Measurements from ENCODE around the gene CACNA2D1.
"Not testable (repeated sequence)": the region's sequence is repeated elsewhere in the genome, so short reads cannot be mapped to it uniquely, and the experiment has no call there.

The CACNA2D1 gene

DNA sequence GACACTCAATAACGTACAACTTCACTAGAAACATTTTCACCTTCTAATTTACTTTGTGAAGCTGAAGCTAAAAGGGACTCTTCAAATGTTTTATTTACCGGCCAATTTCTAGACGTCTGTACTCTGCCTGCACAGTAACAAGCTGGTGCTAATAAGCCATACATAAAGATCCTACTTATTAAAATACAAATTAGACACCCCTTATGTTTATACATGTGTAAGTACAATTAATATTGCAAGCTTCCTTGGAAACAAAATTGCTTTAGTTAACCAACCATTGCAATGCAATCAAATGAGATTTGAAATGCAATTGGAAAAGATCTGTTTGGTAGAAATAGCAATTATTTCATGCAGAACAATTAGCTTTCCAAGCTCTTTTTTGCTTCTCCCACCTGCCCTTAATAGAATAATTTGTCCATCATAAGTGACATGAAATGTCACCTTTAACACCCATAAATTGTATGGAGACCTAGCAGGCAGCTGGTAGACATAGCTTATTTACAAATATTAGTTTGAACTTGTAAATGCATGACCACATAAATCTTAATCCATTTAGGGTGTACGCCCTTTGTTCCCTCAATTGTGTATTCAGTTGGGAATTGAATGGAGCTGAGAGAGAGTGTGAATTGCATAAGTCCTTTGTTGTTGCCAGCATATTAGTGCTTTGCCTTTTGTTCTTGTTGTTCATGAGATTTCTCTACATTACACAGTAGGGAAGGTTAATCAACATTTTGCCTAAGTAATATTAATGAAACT lies 277.1 kb downstream of the CACNA2D1 start:
- no peak for DNase-seq (ENCODE audit: low spot score)

DNA sequence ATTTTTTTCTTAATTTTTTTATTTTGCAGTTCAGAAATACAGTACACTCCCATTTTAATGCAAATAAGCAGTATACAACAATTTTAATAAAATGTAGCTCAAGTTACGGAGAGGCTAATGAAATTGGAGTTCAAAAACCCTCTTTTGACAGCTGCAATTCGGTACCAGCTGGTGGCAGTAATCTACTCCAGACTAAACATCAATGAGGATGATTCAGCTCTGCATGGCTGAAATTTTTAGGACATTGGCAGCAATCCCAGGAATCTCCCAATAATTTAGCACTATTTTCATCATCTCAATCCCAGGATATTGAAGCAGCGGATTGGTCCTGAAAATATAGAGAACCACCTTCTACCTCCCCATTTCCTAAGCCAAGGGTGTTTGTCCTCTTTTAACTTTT lies 278.8 kb downstream of the CACNA2D1 start:
- DNase-seq (ENCODE audit: low spot score): peak; percentile 32

DNA sequence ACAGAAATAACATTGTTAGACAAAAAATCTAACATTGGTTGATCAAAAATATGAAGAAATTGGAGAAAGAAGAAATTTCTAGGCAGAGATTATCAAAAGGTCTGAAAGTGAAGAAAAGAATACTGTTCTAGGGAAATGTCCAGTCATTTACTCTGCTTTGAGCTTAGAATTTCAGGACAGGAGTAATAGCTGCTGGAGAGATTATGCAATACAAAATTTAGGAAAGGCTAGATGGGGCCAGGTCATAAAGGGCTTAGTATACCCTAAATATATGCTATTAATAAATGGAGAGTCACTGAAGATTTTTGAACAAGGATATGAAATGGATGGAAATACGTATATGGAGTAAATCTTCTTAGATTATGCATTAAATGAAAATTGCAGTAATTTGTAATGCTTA lies 279.2 kb downstream of the CACNA2D1 start:
- no peak for DNase-seq (ENCODE audit: low spot score)

DNA sequence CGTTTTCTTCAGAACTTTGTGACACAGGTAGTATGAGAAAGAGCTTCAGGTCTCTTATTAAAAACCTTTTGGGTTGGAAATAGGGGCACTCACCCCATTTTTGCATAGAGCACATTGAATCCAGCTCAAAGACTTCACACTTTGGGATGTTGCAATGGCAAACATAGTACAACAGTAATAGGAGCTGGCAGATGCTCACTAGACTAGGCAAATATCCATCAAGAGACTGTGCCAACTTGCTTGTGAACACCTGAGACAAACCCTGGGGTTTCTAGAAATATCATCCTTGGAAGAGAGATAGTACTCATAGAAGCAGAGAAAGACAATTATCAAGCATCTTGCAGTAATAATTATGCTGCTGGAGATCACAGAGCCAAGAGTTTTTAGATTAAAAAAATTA lies 280.0 kb downstream of the CACNA2D1 start:
- no peak for DNase-seq (ENCODE audit: low spot score)

DNA sequence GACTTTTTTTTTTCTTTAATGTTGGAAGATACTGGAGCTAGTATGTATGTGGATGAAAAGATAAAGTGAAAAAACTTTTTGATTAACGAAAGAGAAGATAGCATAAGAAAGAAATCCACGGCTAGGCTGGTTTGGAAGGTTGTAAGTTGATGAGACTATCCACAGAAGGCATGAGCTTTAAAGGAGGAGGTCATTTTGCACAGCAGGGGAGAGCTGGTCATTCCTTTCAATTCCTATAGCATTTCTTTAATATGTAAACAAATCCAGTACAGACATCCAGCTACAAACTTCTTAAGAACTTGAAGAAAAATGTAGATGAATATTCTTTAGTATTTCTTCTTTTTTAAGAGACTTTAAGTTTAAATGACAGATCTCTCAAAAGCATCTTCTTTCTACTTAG lies 281.3 kb downstream of the CACNA2D1 start:
- DNase-seq (ENCODE audit: low spot score): no peak

DNA sequence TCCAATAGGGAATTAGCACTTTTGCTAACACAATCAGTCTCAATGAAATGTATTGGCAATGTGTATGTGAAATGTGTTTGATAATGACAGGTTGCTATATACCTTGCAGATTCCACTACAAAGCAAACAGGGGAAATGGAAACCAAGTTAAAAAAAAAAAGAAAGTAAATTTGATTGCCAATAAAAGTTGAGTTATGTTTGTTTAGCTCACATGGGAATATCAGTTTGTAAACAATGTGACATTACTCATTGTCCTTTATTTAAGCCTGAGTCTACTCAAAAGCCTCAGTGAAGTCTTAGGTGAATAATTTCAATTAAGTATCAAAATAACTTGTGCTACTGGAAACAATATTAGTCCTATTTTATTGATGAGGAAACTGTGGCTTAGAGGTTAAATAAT lies 285.2 kb downstream of the CACNA2D1 start:
- DNase-seq (ENCODE audit: low spot score): no peak

DNA sequence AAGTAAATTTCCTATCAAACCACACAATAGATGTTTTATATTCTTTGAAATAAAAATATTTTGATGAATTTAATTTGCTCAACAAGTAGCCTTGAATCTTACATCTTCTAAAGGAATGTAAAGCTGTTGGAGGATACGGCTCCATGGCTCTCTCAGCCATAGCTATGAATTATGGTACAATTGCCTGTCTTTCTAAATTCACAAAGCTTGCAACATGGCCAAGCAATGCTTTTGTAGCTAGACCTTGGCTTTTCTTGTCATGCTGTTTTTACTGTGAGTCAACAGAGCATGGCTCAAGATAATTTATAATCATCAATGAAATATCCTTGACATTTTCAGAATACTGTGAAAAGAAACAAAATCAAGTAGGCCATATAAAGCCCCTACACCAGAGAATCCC lies 286.7 kb downstream of the CACNA2D1 start:
- no peak for DNase-seq (ENCODE audit: low spot score)

DNA sequence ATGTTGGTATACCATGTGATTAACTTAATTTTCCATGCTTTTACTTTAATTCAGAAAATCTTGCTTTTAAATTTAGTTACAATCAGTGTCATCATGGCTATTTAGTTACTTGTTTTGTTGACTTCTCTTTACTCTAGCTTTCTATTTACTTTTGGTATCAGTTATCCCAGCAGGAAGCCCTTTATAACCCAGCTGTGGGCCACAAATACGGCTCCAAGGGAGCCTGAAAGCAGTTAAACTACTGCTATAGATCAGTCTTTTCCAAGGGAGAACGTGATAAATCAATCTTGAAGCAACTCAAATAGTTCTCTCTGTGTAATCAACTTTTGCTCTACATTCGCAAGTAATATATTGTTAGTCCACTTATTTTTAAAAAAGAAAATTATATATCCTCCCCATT lies 287.4 kb downstream of the CACNA2D1 start:
- no peak for DNase-seq (ENCODE audit: low spot score)

DNA sequence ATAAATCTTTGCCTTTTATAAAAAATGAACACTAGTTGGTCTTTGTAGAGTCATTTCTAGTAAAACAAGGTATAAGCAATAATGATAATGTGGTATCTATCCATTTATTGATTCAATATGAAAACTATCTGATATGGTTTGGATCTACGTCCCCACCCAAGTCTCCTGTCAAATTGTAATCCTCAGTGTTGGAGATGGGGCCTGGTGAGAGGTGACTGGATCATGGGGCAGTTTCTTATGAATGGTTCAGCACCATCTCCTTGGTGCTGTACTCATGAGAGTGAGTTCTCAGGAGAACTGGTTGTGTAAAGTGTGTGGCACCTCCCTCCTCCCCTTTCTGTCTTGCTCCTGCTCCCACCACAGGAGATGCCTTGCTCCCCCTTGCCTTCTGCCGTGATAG lies 288.8 kb downstream of the CACNA2D1 start:
- DNase-seq (ENCODE audit: low spot score): no peak

DNA sequence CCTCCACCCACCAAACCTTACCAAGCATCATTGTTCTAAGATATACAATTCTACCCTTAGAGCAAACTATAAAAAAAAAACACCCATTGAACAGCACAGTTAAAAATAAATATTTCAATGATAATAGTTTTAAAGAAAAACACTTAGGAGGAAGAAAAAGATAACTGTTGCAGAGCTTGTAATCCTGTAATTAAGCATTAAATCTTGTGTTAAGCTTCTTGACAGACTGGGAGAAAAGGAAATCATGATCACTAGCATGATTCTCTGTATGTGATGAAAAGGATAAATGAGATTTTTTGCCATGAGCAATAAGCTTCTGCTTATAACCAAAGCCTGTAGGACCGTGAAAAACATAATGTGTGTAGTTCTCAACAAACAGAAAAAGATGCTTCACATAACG lies 289.8 kb downstream of the CACNA2D1 start:
- DNase-seq (ENCODE audit: low spot score): no peak

DNA sequence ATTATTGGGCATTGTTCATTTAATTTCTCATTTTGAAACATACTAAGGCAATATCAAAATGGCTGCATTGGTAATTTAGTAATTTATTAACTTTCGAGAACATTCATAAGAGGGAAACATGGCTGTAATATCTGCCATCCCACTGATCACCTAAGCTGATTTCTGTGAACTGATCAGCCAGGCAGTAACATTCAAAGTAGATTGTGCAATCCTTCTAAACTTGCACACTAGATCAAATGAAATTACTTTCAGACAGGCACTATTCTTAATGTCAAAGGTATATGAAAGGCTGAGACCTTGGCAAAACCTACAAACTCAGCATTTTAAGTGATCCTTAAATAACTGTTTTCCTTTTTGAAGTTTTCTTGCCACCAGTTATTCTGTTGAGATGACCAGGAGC lies 290.7 kb downstream of the CACNA2D1 start:
- DNase-seq (ENCODE audit: low spot score): no peak

DNA sequence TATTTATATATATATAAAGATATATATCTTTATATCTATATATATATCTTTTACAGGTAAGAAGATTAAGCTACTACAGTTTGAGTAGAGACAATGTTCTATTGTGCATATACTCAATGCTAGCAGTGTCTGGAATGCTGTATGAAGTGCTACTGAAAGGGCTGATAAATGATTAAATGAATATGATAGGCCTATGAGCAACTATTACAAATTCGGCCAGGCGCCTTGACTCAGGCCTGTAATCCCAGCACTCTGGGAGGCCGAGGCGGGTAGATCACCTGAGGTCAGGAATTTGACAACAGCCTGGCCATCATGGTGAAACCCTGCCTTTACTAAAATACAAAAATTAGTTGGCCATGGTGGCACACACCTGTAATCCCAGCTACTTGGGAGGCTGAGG lies 297.1 kb downstream of the CACNA2D1 start:
- no peak for DNase-seq (ENCODE audit: low spot score)

DNA sequence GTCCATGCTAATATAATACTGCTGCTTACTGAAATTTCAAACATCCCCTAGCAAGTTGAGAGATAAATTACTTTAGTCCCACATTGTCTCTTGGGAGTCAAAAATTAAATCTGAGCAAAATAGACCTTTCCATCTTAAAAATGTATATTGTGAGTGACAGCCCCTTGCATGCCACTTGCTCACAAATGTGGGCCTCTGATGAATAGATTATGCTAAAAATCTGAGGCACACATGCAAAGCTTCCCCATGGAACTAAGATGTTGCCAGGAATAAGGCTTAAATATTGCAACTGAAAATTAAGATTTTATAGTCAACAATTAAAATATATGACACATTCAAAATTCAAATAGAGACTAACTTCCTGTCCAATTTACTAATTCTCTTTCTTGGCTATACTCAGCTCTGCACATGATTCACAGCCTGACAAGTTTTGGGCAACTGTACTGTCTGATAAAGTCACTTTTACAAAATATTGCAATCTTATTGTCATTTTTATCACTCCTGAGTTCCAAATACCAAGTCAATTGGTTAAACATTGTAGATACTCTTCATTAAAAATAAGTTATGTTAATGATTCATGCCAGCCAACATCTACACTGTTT lies 301.2 kb downstream of the CACNA2D1 start:
- DNase-seq (ENCODE audit: low spot score): no peak

DNA sequence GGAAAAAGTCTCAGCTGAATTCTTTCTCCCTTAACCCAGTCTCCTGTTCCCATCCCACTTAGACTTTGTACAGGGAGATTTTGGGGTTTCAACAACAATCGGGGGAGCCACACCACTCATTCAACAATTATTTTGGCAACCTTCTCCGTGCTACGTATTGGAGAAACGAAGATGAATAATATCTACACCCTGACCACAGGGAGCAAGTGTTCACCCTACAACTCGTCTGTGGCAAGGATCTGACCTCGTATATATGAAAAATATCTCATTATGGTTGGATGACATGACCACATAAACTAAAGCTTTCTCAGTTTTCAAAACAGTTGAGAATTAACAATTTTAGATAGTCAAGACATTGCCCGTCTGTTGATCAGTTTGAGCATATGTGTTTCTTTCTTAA lies 302.1 kb downstream of the CACNA2D1 start:
- DNase-seq (ENCODE audit: low spot score): no peak

DNA sequence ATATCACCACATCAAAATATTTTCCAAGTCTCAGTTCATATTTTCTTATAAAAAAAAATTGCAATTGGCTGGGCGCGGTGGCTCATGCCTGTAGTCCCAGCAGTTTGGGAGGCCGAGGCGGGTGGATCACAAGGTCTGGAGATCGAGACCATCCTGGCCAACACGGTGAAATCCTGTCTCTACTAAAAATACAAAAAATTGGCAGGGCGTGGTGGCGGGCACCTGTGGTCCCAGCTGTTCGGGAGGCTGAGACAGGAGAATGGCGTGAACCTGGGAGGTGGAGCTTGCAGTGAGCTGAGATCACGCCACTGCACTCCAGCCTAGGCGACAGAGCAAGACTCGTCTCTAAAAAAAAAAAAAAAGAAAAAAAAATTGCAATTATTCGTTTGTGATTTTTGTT lies 303.0 kb downstream of the CACNA2D1 start:
- DNase-seq (ENCODE audit: low spot score): not testable (repeated sequence)

DNA sequence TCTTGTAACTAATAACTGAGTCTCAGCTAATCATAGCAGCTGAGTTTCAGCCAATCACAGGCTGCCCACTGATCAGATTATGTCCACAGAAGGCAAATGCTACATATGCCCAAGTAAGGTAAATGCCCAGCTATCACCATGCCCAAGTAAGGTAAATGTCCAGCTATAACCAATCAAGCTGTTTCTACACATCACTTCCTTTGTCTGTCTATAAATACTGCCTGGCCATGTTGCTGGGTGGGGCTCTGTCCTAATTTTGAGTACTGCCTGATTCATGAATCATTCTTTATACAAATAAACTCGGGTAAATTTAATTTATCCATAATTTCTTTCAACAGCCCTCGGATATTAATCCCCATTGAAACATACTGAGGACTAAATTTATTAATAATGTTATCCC lies 312.4 kb downstream of the CACNA2D1 start:
- DNase-seq (ENCODE audit: low spot score): no peak

DNA sequence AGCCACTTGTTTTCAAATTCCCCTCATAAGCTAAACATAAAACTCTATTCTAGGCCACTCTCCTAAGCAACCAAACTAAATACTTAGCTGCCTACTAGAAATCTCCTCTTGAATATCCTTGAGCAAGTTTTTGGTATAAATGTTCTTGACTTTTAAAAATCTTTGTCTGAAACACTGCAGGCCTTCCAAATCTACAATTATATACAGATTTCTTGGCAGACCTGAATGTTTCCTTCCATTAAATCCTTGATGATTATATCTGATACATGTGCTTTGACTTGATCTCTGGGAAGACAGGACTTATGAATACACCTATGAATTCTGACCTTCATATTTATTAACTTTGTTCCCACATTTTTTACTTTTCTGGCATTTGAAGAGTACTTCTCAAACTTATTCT lies 314.5 kb downstream of the CACNA2D1 start:
- DNase-seq (ENCODE audit: low spot score): no peak

DNA sequence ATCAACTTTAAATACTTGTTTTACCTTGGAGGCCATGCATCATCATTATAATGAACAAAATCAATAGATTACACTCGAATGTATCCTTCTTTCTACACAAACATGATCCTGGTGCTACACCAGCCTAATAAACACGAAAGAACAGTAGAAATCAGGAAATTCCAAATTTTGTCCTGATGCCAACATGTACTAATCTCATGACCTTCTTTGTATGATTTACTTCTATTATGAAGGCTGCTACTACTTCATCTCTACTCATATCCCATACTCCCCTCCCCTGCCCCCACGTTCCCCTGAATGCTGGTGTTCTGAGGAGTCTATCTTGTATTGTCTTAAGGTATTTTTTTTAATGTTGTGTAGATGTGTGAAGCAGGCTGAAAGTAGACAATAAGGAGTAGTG lies 315.0 kb downstream of the CACNA2D1 start:
- DNase-seq (ENCODE audit: low spot score): no peak

DNA sequence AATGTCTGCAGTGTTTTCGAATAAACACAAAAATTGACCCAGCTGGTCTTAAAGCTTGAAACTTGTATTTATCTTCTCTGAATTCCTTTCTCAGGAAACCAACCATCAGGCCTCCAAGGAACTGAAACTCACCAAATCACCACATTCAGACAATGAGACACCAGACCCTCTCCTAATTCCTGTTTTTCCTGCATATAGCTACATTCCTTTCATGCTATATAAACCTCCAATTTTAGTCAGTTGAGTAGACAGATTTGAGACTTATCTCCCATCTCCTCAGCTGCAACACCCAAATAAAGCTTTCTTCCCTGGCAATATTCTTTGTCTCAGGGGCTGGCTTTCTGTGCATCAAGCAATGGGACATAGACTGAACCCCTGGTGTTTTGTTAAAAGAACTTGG lies 317.0 kb downstream of the CACNA2D1 start:
- no peak for DNase-seq (ENCODE audit: low spot score)

DNA sequence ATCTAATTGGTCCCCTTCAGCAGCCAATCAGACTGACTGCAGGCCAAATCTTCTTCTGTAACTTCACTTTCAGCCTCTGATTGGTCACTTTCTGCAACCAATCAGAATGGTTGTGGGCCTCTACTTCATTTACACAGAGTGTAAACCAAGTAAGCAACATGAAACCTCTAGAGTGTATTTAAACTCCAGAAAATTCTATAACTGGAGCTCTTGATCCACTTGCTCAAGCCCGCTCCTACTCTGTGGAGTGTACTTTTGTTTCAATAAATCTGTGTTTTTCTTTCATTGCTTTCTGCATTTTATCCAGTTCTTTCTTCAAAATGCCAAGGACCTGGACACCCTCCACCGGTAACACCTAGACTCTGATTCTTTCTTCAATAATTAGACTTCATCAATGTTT lies 319.1 kb downstream of the CACNA2D1 start:
- DNase-seq (ENCODE audit: low spot score): no peak

DNA sequence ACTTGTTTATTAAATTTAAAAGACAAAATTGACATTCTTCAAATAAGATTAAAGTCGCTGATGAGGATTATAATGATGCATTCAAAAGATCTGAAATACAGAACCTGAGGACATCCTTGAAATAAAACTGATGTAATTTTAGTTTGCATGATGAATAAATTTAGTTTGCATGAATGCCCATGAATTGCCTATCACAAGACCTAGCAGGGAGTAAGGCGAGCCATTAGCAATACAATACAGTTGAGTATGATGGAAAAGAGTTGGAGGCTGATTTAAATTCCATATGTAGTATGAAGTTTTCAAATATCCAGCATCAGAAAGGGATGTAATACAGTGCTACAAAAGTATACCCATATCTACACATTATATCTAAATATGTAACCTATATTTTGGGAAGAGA lies 321.3 kb downstream of the CACNA2D1 start:
- no peak for DNase-seq (ENCODE audit: low spot score)

DNA sequence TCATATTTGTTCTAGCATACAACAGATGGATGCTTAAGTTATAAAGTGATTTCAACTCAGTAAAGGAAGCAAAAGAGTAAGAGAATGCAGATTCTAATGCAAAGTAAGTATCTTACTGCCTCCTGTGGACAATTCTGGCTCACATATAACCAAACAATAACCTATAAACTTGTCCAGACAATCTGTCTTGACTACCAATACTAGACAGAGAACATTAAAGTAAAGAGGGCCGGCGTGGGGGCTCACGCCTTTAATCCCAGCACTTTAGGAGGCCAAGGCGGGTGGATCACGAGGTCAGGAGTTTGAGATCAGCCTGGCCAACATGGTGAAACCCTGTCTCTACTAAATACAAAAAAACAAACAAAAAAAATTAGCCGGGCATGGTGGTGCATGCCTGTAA lies 329.3 kb downstream of the CACNA2D1 start:
- DNase-seq (ENCODE audit: low spot score): no peak

DNA sequence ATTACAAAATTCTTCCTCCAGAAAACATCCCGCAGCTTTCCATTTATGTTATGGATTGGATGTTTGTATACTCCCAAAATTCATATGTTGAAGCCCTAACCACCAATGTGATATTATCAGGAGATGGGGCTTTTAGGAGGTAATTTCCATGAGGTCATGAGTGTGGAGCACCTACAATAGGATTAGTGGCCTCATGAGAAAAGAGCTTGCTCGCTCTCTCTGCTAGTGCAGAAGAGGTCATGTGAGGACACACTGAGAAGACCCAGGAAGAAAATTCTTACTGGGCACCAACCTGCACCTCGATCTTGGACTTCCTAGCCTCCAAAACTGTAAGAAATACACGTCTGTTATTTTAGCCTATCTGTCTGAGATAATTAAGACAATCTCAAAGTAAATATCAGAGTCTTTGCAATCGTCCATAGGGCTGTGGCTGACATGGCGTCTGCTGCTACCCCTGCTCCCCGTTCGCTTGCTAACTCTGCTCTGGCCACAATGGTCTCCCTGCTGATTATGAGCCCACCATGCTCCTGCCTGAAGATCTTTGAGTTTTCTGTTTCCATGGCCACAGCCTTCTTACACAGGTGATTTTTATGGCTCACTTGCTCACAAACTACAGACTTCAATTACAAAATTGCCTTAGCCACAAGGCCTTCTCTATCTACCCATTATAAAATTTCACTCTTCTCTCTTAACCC lies 333.3 kb downstream of the CACNA2D1 start:
- DNase-seq (ENCODE audit: low spot score): no peak

DNA sequence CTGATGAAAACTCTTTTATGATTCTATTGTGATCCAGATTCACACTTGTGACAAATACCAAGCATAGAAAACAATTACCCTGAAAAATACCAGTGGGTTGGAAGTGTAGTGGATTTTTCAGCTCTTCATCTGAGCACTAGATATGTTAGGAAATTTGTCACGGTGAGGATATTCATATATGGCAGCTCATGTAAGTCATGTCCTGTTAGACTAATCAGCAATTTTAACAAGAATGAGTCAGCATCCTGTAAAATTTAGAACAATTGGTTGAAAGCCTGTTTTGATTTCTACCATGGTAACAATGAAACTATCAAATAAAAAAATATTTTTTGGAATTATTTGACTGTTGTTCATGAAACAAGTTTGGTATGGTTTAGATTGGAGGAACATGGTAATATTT lies 334.3 kb downstream of the CACNA2D1 start:
- DNase-seq (ENCODE audit: low spot score): peak; percentile 70

Measured in RKO (cell line).